Fibroblast of pulmonary artery (primary cell): ENCODE measurements around the gene TREML1.
A peak's percentile ranks its signal among the peaks of the same experiment; 100 is the strongest.
"Not testable (repeated sequence)": the region's sequence is repeated elsewhere in the genome, so short reads cannot be mapped to it uniquely, and the experiment has no call there.

Experiments used
- DNase-seq: peaks from one replicate; pipeline ENCODE4 v3.0.0-alpha.2; 2010; ENCODE audit warnings: low read depth
- H3K4me3 ChIP-seq: replicated peaks from 2 replicates; pipeline ENCODE4 v1.5.1; 2011; ENCODE audit warnings: low read depth, mild to moderate bottlenecking, control low read depth, low read length, moderate library complexity
- TF ChIP-seq, protein P1 (sequence below): IDR thresholded peaks from 2 replicates; pipeline ENCODE4 v1.5.1; 2011; ENCODE audit warnings: mild to moderate bottlenecking, control low read depth, low read length, inconsistent platforms; ENCODE audit errors: missing control alignments

TREML1 gene

DNA sequence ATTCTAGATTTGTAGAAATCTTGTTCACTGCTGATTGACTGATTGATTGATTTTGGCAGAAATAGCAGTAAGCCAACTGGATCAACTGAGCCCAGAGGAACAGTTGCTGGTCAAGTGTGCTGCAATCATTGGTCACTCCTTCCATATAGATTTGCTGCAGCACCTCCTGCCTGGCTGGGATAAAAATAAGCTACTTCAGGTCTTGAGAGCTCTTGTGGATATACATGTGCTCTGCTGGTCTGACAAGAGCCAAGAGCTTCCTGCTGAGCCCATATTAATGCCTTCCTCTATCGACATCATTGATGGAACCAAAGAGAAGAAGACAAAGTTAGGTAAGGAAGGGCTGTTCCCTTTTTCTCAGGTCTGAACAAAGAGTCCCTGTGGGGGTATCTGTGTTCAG lies 31.2 kb downstream of the TREML1 start:
- DNase-seq: no peak
- TF ChIP-seq, protein P1, sequence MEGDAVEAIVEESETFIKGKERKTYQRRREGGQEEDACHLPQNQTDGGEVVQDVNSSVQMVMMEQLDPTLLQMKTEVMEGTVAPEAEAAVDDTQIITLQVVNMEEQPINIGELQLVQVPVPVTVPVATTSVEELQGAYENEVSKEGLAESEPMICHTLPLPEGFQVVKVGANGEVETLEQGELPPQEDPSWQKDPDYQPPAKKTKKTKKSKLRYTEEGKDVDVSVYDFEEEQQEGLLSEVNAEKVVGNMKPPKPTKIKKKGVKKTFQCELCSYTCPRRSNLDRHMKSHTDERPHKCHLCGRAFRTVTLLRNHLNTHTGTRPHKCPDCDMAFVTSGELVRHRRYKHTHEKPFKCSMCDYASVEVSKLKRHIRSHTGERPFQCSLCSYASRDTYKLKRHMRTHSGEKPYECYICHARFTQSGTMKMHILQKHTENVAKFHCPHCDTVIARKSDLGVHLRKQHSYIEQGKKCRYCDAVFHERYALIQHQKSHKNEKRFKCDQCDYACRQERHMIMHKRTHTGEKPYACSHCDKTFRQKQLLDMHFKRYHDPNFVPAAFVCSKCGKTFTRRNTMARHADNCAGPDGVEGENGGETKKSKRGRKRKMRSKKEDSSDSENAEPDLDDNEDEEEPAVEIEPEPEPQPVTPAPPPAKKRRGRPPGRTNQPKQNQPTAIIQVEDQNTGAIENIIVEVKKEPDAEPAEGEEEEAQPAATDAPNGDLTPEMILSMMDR: no peak
- no peak overlapping the region for H3K4me3 ChIP-seq

DNA sequence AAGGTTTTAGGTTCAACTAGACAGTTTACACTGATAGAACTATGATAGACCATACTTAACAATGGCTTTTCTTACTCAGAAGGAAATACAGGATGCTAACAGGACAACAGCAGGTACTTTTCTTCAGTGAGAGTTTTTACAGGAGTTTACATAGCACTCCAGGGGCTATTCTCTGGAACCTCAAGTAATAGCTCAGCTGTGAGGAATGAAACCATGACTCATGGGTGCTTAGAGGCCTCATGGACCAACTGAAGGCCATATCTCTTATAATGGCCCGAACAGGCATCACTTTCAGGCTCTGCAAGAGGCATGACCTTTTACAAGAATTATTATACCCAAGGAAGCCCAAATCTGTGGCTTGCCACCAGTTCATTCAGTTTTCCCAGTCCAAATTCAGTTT lies 31.8 kb downstream of the TREML1 start:
- peak; percentile 6 for DNase-seq
- no peak overlapping the region for H3K4me3 ChIP-seq
- TF ChIP-seq, protein P1: no peak

DNA sequence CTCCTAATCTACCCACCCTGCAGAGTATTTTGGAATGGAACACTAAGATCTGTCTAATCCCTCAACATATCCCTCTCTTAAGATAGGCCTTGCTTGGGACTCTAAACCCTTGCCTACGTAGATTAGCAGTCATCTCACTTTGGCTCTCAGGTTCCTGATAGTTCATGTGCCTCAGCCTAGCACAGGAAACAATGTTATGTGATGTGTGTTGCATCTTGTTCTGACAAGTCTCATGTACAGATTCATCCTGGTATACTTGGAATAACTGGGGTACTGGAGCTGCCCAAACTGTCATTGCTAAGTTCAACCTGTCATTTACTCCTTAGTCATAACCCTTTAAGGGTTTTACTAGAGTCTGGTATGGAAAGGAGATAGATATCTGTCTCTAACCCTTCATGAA lies 34.1 kb downstream of the TREML1 start:
- TF ChIP-seq, protein P1: no peak
- no peak for DNase-seq
- no peak overlapping the region for H3K4me3 ChIP-seq

DNA sequence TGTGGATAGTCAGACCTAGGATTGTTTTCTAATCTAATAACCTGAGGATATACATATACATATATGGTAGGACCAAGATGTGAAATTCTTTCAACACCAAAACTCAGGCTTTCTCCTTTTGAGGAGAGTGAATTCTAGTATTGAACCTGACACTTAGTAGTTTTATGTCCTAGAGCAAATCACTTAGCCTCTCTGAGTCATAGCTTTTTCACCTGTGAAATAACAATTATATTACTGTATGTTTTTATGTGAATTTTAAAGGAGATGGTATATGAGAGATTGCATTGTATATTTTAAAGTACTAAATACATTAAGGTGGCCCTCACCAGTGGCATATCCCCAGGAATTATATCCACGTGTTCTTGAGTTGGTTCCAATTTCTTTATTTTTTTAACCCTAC lies 34.6 kb downstream of the TREML1 start:
- no peak overlapping the region for H3K4me3 ChIP-seq
- DNase-seq: no peak
- TF ChIP-seq, protein P1: no peak

DNA sequence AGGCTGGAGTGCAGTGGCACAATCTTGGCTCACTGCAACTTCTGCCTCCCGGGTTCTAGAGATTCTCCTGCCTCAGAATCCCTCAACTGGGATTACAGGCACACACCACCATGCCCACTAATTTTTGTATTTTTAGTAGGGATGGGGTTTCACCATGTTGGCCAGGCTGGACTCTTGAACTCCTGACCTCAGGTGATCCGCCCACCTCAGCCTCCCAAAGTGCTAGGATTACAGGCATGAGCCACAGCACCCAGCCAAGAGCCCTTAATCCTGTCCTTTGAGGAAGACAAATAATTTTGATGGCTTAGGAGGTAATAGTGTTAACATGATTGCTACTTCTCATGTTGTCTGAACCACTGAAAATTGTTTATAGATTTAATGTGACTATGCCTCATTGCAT lies 39.1 kb downstream of the TREML1 start:
- H3K4me3 ChIP-seq, DNase-seq: not testable (repeated sequence)

DNA sequence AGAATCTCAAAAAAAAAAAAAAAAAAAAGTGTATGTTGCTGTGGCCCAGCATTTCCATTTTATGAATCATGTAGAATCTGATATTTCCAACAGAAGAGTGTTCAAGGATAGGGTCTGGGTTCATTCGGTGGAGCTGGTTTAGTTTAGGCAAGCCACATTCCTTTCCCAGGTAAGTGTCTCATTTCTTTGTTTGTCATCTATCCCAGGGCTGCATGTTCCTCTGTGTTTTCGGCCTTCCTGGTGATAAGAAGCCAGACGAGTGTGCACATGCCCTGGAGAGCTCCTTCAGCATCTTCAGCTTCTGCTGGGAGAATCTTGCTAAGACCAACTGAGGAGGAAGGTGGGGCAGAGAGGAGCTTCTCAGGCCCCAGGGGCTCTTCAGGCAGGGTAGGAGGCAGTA lies 43.1 kb downstream of the TREML1 start:
- TF ChIP-seq, protein P1: no peak
- no peak for DNase-seq
- H3K4me3 ChIP-seq: no peak overlapping the region

DNA sequence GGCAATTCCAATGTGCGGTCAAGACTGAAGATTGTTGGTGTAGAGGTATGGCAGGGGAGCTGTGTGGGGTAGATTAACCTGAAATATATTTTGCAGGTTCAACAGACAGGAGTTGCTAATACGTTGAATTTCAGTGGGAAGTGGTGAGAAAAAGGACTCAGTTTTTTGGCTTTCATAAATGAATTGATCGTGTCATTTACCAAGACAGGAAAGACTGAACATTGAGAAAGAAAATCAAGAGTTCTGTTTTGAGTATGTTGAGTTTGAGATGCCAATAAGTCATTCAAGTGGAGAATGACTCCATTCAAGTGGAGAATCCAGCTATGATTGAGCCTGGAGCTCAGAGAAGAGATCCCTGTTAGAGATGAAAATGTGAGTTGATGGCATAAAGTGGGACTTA lies 50.3 kb downstream of the TREML1 start:
- no peak overlapping the region for H3K4me3 ChIP-seq
- DNase-seq: no peak
- TF ChIP-seq, protein P1: no peak

DNA sequence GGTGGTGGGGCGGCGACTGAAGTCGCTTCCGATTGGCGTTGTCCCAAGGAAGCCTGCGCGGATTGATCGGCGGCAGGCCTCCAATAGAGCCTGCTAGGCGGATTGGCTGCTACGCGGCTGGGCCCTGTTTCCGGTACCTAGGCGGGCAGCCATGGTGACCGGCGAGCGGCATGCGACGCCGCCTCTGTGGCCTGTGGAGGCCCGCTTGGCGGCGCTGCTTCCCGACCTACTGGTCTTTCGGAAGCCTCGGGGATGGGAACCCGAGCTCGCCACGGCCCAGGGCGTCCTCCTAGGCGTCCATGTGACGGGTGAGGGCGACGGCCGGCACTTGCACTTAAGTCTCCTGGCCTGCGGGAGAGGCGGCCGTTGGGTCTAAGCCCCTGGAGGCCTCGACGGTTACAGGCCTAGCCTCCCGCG lies 53.3 kb downstream of the TREML1 start:
- TF ChIP-seq, protein P1: no peak
- H3K4me3 ChIP-seq: no peak overlapping the region
- DNase-seq: no peak
